HG03103 (cell line): ENCODE measurements around the gene SULT2B1.
"Not testable (repeated sequence)": the region's sequence is repeated elsewhere in the genome, so short reads cannot be mapped to it uniquely, and the experiment has no call there.

Experiments
- ATAC-seq: cut with Tn5 transposase; IDR thresholded peaks from one replicate; pipeline ENCODE4 v1.9.1; 2021; ENCODE audit warnings: low read depth; ENCODE audit not compliant: unreplicated experiment

The SULT2B1 gene

DNA sequence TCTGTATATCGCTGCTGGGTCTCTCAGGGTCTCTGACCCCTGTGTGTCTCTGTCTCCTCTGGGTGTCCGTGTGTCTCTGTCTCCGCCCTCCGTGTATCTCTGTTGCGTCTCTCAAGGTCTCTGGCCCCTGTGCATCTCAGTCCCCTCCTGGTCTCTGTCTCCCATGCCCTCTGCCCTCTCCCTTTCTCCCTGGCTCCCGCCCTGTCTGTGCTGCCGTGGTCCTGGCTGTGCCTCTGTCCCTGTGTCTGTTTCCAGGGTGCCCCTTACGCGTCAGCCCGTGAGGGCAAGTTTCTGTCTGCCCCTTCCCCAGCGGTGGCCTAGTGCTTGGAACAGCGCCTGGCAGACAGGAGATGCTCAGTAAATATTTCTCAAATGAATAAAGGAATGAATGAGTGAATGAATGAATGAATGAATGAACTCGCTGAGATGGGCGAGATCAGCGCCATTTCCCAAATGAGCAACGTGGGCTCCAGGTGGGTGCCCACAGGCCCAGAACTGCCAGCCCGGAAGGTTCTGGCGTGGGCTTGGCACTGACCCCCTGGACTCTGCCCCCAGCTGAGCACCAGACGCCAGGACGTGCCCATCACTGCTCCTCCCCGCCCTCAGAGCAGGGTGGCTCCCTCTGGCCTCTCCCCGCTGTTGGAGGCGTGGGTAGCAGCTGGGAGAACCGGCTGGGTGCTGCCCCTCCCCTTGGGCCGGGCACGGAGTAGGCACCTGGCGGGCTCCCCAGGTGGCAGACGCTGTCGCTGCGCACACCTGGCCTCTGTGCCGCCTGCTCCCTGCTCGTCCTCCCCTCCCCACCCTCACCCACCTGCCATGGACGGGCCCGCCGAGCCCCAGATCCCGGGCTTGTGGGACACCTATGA lies at the start of gene SULT2B1:
Gene SULT2B1, plus strand, starts transcription at position 736 of the 866 bp plus-strand sequence. Its CDS starts 81 bp downstream, at position 817.
- ATAC-seq: no peak

GRCh38 chr19:48502350-48503018 lies 49.5 kb upstream of the SULT2B1 start:
- no peak for ATAC-seq

DNA sequence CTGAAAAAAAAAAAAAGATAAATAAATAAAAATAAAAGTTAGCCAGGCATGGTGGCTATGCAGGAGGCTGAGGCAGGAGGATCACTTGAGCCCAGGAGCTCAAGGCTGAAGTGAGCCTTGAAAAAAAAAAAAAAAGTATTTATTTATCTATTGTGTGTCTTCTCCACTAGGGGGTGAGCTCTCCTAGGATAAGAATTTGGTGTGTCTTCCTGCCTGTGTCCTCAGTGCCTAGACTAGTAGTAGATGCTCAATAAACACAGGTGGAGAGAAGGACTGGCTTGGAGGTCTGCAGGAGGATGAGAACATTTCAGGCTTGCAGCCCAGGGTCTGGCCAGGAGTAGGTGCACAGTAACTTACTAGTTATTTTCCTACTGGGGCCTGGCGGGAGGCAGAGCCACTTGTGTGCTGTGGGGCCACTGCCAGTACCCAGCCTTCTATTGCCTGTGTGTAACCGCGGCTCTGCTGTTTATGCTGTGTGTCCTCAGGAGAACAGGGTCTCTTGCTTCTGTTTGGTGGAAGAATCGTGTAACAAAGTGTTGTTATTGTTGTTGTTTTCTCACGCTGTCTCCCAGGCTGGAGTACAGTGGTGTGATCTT lies 45.7 kb upstream of the SULT2B1 start:
- ATAC-seq: no peak

DNA sequence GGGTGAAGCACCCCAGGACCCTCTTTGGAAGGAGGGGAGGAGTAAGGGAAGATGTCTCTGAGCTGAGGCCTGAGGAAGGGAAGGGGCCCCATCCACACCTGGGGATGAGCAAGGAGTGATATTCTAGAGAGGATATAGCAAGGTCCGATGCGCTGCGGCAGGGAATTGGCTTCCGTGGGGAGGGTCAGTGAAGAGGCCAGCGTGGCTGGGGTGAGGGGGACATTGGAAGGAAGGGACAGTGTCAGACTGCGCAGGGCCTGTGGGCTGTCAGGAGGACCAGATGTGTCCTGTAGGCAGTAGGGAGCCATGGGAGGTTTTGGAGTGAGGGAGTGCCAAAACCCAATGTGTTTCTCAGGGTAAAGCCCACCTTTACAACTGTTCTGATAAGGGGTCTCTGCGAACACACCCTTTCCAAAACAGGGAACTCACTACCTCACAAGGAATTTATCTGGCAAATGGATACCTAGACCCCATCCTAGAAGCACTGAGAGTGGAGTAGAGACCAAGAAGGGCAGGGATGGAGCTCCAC lies 44.0 kb upstream of the SULT2B1 start:
- no peak for ATAC-seq

GRCh38 chr19:48508729-48509411 lies 43.1 kb upstream of the SULT2B1 start:
- no peak for ATAC-seq

DNA sequence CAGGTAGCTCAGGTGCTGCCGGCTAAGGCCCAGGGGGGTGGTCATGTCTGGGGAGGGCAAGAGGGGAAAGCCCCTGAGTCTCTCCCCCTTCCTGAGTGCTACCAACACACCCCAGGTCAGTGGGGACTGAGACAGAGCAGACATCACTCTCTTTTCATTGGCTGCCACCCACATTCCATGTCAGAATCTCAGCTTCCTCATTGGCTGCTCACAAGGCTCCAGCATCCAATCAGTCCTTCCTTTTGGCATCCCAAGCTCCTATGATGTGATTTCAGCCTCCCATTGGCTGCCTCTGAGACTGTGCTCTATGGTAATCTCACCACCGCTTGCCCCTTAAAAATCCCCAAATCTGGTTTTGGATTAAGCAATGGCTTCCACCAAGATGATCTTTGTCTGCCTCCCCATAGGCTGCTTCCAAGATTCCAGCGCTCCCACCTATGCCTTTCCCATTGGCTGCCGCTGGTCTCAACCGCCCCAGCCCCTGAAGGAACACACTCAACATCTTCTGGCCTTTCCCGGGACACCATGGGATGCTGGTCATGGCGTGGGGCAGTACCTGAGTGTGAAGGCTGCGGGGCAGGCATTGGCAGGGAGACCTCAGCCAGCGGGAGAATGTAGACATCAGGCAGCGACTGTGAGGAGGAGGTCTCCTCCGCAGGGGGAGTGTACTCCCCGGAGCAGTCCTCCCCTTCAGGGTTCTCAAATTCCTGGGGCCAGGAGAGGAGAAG lies 42.3 kb upstream of the SULT2B1 start:
- ATAC-seq: no peak

DNA sequence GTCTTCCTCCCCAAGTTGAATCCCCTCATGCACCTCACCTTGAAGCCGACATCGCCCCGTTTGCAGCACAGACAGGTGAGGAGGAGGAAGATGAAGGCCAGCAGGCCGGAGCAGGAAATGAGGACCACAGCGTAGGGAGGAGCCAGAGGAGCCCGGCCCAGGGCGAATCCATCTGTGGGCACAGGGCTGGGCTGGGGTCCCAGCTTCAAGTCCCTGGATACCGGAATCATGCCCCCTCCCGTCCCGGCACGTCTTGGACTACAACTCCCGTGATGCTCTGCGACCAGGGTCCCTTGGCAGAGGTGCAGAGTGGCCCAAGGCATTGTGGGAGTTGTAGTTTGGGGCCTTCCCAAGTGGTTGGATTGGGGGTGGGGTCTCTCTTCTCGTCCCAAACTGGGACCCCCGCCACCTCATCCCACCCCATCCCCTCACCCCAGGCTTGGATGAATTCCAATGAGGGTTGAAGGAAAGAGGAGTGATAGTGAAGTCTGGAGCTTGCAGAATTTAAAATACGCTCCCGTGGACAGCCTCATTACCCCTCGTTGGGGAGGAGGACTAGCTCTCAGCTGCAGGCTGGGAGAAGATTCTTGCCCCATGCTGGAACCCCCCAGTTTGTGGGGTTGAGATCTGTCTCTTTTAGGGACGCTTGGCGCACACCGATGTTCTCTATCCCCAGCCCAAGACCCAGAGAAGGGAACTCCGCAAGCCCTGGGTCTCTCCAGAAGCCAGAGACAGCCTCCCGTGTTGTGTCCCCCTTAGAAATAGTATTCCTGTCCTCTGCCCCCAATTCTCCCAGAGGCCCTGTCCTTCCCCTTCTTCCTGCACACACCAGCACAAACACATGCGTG lies 41.3 kb upstream of the SULT2B1 start:
- ATAC-seq: no peak

- no peak for ATAC-seq
Measured at GRCh38 chr19:48511321-48511731, 40.6 kb upstream of the SULT2B1 start.

DNA sequence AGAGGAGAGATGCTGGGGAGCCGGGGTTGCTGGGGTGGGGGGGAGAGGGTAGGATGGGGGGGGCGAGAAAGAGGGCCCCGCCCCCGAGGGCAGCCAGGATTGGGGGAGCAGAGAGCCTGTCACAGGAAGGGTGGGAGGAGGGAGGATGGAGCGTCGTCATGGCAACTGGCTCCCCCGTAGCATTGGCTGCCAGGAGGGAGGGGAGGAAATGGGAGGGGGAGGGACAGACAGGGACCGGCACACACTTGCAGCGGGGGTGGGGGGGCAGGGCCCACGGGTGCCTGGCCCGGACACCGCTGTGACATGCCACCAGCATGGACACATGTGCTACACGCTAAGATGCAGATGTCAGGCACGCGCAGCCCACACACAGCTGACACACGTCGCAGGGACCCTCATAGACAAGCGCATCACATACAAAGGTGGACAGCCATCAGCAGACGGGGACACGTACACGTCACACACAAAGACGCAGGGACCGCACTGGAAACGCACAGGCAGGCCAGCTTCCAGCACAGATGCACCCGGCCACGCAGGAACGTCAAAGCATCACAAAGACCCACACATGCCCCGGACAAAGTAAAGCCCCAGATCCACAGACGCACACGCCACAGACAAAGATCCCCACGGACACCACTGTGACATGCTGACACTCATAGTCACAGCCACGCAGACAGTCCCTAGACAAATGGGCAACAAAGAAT lies 40.0 kb upstream of the SULT2B1 start, which contains the start of gene LMTK3:
Gene LMTK3, minus strand, starts transcription at position 36 of the 704 bp plus-strand sequence. CDS start 259 bp downstream, outside the sequence.
- ATAC-seq: no peak

DNA sequence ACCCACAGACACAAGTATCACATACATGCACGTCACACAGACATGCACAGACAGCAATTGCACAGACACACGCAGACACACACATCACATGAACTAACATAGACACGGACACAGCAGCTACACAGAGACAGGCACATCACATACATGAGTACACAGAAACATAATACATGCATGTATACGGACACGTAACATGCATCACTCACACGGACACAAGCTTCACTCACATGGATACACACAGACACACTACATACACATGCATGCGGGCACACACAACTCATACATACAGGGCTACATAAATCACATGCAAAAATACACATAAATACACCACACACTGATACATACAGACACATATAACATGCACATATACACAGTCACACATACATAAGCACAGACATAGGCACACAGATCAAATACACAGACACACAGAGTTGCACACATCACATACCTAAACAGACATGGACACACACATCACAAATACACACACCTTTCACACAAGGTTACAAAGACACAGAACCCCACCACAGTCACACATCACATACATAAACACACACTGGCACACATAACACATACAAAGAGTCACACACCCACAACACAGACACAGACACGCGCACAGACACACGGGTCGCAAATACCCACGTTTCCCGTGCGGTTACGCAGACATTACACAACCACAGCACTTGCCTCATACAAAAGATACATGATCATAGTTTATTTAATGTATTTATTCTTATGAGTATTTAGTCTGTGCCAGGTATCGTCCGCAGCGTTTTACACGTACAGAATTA lies 39.3 kb upstream of the SULT2B1 start:
- no peak for ATAC-seq

- no peak for ATAC-seq
Measured at GRCh38 chr19:48513289-48514122, 38.5 kb upstream of the SULT2B1 start.

GRCh38 chr19:48514123-48514458 lies 37.9 kb upstream of the SULT2B1 start:
- no peak for ATAC-seq

GRCh38 chr19:48516536-48516935 lies 35.4 kb upstream of the SULT2B1 start:
- ATAC-seq: no peak

DNA sequence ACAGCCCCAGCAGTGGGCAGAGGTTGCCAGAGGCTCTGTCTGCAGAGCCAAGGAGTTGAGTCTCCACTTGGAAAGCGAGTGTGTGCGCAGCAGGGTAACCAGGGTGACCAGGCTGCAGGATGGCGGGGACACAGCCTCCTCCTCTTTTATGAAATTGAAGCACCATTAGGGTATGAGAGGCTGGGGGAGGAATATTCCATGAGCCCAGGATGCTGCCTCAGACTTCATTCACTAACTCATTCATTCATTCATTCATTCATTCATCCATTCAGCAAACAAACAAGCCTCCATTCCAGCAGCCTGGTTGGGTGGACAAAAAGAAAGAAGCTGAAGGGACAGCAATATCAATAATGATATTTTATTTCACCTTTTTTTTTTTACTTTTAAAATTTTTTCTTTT lies 33.8 kb upstream of the SULT2B1 start:
- no peak for ATAC-seq

DNA sequence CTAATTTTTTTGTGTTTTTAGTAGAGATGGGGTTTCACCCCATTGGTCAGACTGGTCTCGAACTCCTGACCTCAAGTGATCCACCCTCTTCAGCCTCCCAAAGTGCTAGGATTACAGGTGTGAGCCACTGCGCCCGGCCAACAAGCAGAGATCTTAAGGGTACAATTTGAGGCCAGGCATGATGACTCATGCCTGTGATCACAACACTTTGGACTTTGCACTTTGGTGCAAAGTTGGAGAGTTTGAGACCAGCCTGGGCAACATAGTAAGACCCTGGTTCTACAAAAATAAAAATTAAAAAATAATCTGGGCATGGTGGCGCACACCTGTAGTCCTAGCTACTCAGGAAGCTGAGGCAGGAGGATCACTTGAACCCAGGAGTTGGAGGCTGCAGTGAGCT lies 32.5 kb upstream of the SULT2B1 start:
- not testable (repeated sequence) for ATAC-seq

DNA sequence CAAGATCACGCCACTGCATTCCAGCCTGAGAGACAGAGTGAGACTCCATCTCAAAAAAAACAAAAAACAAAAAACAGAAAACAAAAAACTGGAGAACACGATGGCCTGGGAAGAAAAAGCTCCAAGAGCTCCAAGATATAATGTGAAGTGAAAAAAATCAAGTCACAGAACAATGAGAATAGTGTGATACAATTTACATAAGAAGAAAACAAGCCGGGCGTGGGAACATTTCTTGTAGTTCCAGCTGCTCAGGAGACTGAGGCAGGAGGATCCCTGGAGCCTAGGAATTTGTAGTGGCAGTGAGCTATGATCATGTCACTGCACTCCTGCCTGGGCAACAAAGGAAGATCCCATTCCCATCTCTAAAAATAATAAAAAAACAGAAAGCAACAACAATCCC lies 31.8 kb upstream of the SULT2B1 start:
- ATAC-seq: no peak

GRCh38 chr19:48524221-48524620 lies 27.8 kb upstream of the SULT2B1 start:
- ATAC-seq: no peak
